ENCODE measurements around the gene MKS1. TPM values are rescaled to one million over a fixed set of nuclear protein-coding genes. Genes with fewer than 3 reads are reported as not detected.

Gene MKS1
- polyA plus RNA-seq, 1 donor from 2014 or later, result 32.9 TPM

DNA sequence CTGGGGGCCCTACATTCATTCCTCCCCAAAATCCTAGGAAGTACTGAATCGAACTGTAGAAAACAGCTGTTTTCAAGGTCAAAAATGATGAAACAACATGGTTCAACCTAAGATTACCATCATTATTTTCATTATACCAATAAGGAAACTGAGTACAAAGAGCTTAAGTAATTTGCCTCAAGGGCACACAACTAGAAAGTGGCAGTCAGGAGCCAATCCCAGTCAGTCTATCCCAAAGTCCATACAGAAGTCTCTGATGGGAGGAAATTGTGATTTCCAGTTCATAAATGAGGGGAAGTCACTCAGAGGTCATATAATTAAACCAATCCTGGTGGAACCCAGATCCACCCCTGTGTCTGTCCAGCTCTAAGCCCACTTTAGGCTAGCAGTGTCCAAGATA lies 27.7 kb upstream of the MKS1 start:
- H3F3A ChIP-seq (ENCODE audit: insufficient read depth, low read length, poor library complexity, severe bottlenecking), result no peaks in the 10 kb centered on the region
- no peaks in the 10 kb centered on the region for H3K9me3 ChIP-seq (ENCODE audit: low read length)
- TF ChIP-seq EZH2 (IDR thresholded peaks at IDR 0.05; ENCODE audit: borderline replicate concordance, insufficient read depth, low read length, poor library complexity, severe bottlenecking) (no peak), EP300 (conservative IDR thresholded peaks at IDR 0.05; ENCODE audit: poor library complexity, severe bottlenecking) (no peak), SMC3 (conservative IDR thresholded peaks at IDR 0.05; ENCODE audit: poor library complexity) (no peak), POLR2AphosphoS5 (IDR thresholded peaks at IDR 0.05) (no peak), TAF1 (IDR thresholded peaks at IDR 0.05; ENCODE audit: low read depth) (no peak)
- no peaks in the 10 kb centered on the region for H4K20me1 ChIP-seq (ENCODE audit: insufficient read depth)
- no peak overlapping the region for H3K4me2 ChIP-seq (ENCODE audit: low read length)
- no peak overlapping the region for H2AFZ ChIP-seq (ENCODE audit: low read depth, low read length)
- peaks cover 26% of the 10 kb centered on the region for H3K27me3 ChIP-seq (ENCODE audit: insufficient read depth, low read depth, low read length)
- no peak overlapping the region for H3K4me3 ChIP-seq (ENCODE audit: low read length)
- no peak overlapping the region for H3K27ac ChIP-seq (ENCODE audit: low read length)
- H3K36me3 ChIP-seq (ENCODE audit: insufficient read depth, low read length), result no peaks in the 10 kb centered on the region
- no peak overlapping the region for H3K9ac ChIP-seq (ENCODE audit: low read length)
- no peaks in the 10 kb centered on the region for H3K9me2 ChIP-seq (ENCODE audit: insufficient read depth, low read length)
- no peaks in the 10 kb centered on the region for H3K79me2 ChIP-seq (replicated peaks; ENCODE audit: insufficient read depth, low read length)

DNA sequence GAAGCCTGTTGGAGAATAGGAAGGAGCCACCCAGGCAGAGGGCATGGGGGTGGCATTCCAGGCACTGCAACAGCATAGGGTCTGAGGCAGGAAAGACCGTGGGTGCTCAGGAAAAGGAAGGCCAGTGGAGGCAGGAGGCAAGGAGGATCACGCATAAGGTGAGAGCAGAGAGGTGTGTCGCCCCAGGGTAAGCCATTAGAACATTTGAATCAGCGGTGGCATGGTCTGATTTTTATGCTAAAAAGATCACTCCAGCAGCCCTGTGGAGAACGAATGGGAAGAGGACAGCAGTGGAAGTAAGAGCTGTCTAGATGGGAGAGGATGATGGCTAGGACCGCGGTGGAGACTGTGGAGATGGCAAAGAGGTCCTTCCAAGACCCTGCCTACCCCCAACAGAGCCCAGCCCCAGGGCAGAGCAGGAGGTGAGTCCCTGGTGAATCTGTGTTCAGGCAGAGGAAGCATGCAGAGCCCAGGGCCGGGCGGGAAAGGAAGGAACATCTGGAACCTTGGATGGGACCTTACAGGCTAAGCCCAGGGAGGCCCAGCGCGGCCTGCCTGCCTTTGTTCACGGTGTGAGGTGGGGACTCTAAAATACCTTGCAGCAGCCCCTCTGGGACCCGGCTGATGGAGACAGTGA lies 27.2 kb upstream of the MKS1 start:
- Histone ChIP-seq H3K9me3 (ENCODE audit: low read length) (no peaks in the 10 kb centered on the region), H3K9ac (ENCODE audit: low read length) (no peak overlapping the region), H3K79me2 (replicated peaks; ENCODE audit: insufficient read depth, low read length) (no peaks in the 10 kb centered on the region), H3K27ac (ENCODE audit: low read length) (no peak overlapping the region), H4K20me1 (ENCODE audit: insufficient read depth) (no peaks in the 10 kb centered on the region), H3F3A (ENCODE audit: insufficient read depth, low read length, poor library complexity, severe bottlenecking) (no peaks in the 10 kb centered on the region), H2AFZ (ENCODE audit: low read depth, low read length) (no peak overlapping the region), H3K4me2 (ENCODE audit: low read length) (no peak overlapping the region), H3K4me3 (ENCODE audit: low read length) (no peak overlapping the region), H3K27me3 (ENCODE audit: insufficient read depth, low read depth, low read length) (peaks cover 26% of the 10 kb centered on the region), H3K36me3 (ENCODE audit: insufficient read depth, low read length) (no peaks in the 10 kb centered on the region), H3K9me2 (ENCODE audit: insufficient read depth, low read length) (no peaks in the 10 kb centered on the region)
- no peak for TF ChIP-seq POLR2AphosphoS5 (IDR thresholded peaks at IDR 0.05)

DNA sequence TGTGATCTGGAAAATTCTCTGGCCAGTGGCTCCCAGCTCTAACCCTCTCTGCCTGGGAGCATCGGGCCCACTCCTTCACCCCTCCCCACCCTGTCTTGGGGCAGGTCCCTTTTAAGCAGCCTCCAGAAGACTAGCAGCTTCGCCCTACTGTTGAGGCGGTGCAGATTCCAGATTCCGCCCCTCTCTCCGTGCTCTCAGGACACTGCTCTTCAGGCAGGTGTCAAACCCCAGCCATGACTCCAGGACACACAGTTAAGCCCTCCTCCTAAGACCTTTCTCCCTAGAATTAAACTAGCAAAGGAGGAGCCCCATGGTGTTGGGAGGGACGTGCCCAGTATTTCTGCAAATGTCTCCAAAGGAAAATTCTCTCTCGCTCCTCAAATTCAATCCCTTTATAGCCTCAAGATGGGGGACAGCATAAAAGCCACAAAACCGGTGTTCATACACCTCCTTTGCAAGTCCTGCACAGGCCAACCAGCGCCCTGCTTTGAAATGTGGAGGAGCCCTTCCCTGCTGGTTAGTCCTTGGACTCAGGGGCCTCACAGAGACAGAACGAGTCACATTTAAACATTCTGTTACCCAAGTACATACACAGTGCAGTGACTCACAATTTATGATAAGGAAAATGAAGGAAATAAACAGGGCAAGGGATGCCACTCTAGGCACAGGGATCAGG lies 26.5 kb upstream of the MKS1 start:
- H3K4me3 ChIP-seq (ENCODE audit: low read length), result no peak overlapping the region
- no peaks in the 10 kb centered on the region for H4K20me1 ChIP-seq (ENCODE audit: insufficient read depth)
- H3F3A ChIP-seq (ENCODE audit: insufficient read depth, low read length, poor library complexity, severe bottlenecking), result no peaks in the 10 kb centered on the region
- TF ChIP-seq, protein P1, sequence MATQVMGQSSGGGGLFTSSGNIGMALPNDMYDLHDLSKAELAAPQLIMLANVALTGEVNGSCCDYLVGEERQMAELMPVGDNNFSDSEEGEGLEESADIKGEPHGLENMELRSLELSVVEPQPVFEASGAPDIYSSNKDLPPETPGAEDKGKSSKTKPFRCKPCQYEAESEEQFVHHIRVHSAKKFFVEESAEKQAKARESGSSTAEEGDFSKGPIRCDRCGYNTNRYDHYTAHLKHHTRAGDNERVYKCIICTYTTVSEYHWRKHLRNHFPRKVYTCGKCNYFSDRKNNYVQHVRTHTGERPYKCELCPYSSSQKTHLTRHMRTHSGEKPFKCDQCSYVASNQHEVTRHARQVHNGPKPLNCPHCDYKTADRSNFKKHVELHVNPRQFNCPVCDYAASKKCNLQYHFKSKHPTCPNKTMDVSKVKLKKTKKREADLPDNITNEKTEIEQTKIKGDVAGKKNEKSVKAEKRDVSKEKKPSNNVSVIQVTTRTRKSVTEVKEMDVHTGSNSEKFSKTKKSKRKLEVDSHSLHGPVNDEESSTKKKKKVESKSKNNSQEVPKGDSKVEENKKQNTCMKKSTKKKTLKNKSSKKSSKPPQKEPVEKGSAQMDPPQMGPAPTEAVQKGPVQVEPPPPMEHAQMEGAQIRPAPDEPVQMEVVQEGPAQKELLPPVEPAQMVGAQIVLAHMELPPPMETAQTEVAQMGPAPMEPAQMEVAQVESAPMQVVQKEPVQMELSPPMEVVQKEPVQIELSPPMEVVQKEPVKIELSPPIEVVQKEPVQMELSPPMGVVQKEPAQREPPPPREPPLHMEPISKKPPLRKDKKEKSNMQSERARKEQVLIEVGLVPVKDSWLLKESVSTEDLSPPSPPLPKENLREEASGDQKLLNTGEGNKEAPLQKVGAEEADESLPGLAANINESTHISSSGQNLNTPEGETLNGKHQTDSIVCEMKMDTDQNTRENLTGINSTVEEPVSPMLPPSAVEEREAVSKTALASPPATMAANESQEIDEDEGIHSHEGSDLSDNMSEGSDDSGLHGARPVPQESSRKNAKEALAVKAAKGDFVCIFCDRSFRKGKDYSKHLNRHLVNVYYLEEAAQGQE (IDR thresholded peaks at IDR 0.05; ENCODE audit: borderline replicate concordance), result no peak
- TF ChIP-seq SMC3 (conservative IDR thresholded peaks at IDR 0.05; ENCODE audit: poor library complexity), result no peak
- no peak for TF ChIP-seq RAD21 (conservative IDR thresholded peaks at IDR 0.05)
- no peak for TF ChIP-seq EP300 (conservative IDR thresholded peaks at IDR 0.05; ENCODE audit: poor library complexity, severe bottlenecking)
- TF ChIP-seq EZH2 (IDR thresholded peaks at IDR 0.05; ENCODE audit: borderline replicate concordance, insufficient read depth, low read length, poor library complexity, severe bottlenecking), result no peak
- TF ChIP-seq POLR2AphosphoS5 (IDR thresholded peaks at IDR 0.05), result no peak
- H3K9me3 ChIP-seq (ENCODE audit: low read length), result no peaks in the 10 kb centered on the region
- H3K9me2 ChIP-seq (ENCODE audit: insufficient read depth, low read length), result no peaks in the 10 kb centered on the region
- H3K36me3 ChIP-seq (ENCODE audit: insufficient read depth, low read length), result no peaks in the 10 kb centered on the region
- no peak overlapping the region for H3K27ac ChIP-seq (ENCODE audit: low read length)
- H3K27me3 ChIP-seq (ENCODE audit: insufficient read depth, low read depth, low read length), result peaks cover 26% of the 10 kb centered on the region
- no peak overlapping the region for H3K4me2 ChIP-seq (ENCODE audit: low read length)
- H2AFZ ChIP-seq (ENCODE audit: low read depth, low read length), result no peak overlapping the region
- no peaks in the 10 kb centered on the region for H3K79me2 ChIP-seq (replicated peaks; ENCODE audit: insufficient read depth, low read length)
- no peak overlapping the region for H3K9ac ChIP-seq (ENCODE audit: low read length)
